HG02642 (cell line): ENCODE data around the gene TWIST1.

Source experiments
- ATAC-seq: cut with Tn5 transposase; IDR thresholded peaks from one replicate; pipeline ENCODE4 v1.9.1; 2021; ENCODE audit warnings: mild to moderate bottlenecking; ENCODE audit not compliant: unreplicated experiment, poor library complexity

The TWIST1 gene

DNA sequence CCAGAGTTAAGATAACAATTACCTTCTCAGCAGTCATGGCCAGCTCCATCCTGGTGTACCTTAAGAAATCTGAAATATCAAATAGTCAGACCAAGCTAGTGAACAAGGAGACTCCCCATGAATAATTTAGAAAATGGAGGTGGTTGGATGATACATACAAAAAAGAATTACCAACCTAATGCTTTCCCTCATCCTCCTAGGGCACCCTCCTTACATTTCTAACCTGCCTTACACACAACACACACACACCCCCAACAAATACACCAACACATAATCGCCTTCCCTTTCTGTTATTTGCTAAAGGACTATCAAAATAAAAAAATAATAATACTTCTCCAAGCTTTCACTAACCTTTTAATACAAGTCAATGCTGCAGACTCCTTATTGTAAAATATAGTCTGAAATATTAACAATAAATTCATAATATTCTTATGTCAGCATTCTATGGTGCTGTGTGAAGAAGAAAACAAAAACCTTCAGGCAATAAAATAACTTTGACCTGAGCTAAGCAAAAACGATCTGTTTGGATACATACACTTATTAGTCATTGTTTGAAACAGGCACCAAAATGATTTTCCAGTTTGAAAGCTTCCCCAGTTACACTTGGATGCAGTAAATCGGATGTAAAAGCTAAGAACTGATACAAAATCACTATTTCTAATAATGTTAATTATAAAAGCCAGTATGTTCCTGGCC lies 3.4 kb downstream of the TWIST1 start:
- ATAC-seq = no peak

GRCh38 chr7:19113002-19113350 lies 4.5 kb downstream of the TWIST1 start:
- no peak for ATAC-seq

DNA sequence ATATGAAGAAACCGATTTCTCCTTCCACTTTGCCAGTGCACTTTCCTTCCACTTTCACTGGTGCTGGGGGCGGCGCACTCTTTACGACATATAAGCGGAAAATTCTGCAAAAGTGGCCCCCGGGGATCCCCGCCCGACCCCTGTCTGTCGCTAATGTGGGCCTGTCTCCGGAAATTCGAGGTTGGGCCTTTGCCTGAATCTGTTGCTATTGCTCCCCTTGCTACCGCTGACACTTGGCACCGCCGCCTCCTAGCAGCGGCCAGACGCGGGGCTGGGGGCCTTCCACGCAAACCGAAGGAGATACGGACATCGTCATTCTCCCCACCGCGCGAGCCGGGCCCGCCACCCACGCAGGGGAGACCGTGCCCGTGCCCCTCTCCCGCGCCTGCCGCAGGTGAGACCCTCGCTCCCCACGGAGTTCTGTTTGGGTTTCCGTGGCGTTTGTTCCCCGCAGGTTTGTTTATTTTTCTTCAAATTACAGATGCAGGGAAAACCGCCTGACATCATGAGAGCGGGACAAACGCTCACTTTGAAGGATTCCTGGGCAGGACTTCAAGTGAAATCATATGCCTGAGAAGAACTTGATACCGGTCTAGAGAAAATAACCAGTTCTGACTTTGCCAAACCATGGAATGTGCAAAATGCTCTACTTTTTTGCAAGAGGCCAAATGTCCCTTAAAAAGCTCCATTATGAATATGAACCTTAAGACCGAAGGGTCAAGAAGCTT lies 5.0 kb downstream of the TWIST1 start:
- ATAC-seq = no peak

- ATAC-seq = no peak
Observed at GRCh38 chr7:19111474-19112273, 5.8 kb downstream of the TWIST1 start.

DNA sequence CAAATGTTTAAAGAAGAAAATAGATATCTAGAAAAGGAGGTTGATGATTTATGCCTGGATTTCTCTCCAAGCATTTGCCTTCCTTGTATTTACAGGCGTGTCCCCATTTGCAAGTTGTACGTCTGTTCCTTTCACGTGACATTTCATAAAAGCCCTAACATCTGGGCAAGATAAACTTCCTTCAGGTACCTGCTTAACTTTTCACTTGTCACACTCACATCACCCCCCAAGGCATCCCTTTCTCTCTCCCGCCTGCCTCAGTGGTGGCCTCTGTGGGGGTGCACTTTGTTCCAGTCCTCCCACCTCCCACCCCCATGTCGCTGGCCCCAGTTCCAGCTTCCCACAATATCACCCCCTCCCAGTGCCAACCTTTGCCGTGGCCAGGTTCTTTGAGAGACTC lies 6.7 kb downstream of the TWIST1 start:
- ATAC-seq = no peak

GRCh38 chr7:19110026-19110730 lies 7.3 kb downstream of the TWIST1 start:
- no peak for ATAC-seq

DNA sequence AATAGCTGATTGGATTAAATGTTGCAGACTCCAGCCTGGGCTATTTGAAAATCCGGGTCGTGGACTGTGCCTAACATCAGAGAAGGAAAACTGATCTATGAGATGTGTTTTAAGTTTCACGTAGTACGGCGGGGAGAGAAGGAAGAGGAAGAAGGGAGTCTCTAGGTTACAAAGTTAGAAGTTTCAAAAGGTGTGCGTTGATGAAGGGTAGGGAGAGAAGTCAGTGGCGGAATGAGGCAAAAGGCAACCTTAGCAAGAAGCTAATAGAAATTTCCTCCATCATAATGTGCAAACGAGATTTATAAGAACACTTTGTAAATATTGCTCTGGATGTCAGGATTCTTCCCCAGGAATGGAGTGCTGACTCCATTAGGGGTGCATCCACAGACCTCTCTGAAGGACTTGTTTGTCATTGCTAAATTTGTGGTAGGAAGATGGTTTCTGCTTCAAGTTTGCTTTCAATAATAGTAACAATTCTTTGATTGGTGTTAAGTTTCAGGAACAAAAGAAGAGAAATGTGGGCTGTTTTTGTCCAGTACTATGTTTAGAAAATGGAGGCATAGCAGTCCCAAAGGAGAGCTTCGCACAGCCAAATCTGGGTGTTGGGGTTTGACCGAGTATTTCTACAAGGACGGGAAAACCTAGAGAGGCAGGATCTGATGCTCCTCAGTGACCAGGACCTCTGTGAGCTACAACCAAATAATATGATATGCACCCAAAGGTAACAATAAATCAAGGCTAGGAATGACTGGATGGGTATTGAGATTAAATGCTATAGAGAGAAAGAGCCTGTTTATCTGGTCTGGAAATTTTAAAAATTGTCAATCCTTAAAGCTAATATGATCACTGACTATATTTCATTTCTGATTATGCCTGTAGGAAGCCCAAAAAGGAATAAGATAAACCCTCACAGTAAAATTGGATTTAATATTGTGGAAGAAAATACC lies 8.2 kb downstream of the TWIST1 start:
- ATAC-seq = no peak

DNA sequence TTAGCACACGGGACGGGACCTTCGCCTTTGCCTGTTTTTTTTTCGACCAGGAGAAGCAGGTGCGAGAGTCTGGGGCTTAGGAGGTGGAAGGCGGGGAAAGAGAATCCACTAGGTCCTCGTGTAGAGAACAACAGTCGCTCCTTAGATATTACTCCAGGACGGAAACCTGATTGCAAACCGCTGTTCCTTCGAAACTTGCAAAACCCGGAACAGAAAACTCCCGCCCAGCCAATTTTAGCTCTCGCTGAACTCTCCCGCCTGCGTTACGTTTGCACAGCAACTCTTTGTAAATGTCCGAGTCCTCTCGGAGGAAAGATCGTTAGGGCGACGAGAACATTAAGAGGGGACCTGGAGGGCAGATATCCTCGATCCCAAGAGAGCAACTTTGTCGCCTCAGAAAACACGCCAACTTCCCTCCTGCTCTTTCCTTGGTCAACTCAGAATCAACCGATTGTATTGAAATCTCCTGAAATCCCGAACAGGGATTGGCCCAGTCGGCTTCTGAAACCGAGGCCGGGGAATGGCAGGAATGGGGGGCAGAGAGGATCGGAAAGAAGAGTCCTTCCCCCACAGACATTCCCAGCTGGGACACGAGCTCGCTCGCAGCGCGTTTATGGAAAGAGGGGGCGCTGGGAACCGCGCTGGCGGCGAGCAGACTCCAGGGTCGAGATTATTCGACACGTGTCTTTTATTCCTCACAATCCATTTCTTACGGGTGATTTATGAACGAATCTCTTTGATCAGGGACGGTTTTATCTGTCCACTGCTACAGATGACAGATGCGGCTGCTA lies 9.9 kb downstream of the TWIST1 start:
- no peak for ATAC-seq

DNA sequence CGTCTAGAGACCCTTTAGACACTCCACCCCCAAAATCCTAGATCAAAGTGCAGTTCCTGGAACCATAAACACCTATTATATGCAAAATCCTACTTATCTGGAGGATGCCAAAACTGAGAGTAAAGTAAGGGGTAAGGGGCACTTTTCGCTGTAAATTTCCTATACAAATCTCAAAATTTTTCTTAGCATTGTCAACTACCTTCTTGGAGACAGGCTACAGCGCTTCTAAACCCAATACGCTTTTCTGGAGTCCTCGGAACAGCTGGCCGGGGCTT lies 10.4 kb downstream of the TWIST1 start:
- ATAC-seq = no peak

GRCh38 chr7:19106241-19107080 lies 11.0 kb downstream of the TWIST1 start:
- no peak for ATAC-seq

- ATAC-seq = no peak
Observed at GRCh38 chr7:19105546-19105945, 11.9 kb downstream of the TWIST1 start.

GRCh38 chr7:19104811-19105210 lies 12.6 kb downstream of the TWIST1 start:
- ATAC-seq = no peak

DNA sequence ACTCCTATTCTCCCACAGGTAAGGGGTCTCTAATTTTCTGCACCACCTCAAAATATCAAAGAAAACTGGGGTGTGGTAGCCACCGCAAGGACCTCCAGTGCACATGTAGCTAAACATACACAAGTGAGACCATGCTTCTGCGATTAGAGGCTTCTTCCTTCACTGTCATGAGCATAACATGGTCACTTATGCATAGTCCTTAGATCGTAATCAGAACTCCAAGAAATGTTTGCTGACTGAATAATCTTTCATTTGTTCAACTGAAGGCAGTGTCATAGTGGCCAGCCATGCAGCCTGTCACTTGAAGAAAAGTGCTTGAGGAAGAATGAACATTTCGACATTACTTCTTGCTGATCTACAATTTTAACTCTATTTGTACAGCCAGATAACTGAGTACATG lies 14.6 kb downstream of the TWIST1 start:
- no peak for ATAC-seq

DNA sequence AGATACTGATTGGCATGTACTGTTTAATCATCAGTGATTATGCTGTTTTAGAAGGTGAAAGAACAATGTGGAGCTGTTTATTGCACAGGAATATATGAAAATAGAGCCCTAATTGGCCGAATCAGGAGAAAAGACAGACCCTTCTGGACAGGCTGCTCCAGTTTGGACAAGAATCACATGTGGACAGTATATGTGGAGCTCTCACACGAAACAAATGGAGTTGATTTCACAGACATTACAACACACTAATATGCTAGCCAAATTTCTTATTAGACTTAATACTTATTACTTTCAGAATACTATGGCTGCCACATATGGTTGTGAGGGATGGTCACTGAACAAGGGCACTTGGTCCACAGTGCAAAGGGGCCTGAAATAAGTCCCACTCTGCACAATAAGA lies 15.5 kb downstream of the TWIST1 start:
- no peak for ATAC-seq

DNA sequence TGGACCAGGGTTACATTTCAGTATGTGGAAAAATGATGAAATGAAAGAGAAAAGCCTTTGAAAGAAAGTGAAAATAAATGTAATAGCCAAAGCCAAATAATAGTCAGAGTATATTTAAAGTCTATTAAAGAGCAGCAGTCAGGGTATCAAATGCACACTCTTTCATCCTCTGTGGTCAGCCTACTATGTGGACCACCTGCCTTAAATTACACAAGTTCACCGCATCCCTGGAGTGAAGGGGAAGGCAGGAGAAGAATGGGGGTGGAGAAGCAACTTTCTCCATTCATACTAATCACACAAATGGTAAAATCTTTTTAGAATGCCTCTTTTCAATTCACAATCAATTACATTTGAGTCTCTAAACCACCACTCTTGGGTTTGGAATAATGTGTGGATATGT lies 16.0 kb downstream of the TWIST1 start:
- ATAC-seq = no peak

DNA sequence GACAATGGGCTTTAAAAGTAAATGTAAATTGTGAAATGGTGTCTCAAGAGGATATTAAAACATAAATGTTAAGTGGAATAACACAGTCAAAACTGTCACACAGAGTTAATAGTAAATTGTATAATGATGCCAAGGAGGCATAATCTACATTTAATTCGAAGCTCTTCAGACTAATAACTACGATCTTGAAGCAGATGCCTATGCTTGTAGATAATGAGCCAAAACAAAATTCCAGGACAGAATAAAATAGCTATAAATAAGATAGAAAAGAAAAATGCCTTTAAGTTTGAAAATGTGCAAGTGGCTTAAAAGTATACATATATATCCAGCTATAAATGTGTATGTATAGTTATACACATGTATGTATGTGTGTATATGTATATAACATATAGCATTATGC lies 17.5 kb downstream of the TWIST1 start:
- ATAC-seq = no peak

GRCh38 chr7:19099194-19099593 lies 18.2 kb downstream of the TWIST1 start:
- no peak for ATAC-seq

GRCh38 chr7:19098510-19098909 lies 18.9 kb downstream of the TWIST1 start:
- ATAC-seq = no peak
